HL-60 (cell line): ENCODE results near the gene EHHADH.

Experiments used
- DNase-seq, 2 experiments: peaks; one replicate each; pipeline ENCODE4 v3.0.0-alpha.2; 2010 to 2020; ENCODE audit warnings: low read depth in 1 of 2, low spot score in 1 of 2
- H3K27ac ChIP-seq: fragments of 250-450 bp; sonication (Bioruptor Pico); replicated peaks from 2 replicates; pipeline ENCODE4 v1.5.1; 2020; ENCODE audit warnings: mild to moderate bottlenecking, moderate library complexity
- H3K27me3 ChIP-seq: fragments of 250-450 bp; sonication (Bioruptor Pico); 2 replicates; pipeline ENCODE4 v1.5.1; 2021; ENCODE audit warnings: mild to moderate bottlenecking, moderate library complexity; ENCODE audit not compliant: insufficient read depth, poor library complexity, severe bottlenecking
- H3K4me3 ChIP-seq: replicated peaks from 2 replicates; pipeline ENCODE4 v1.5.1; 2011; ENCODE audit warnings: mild to moderate bottlenecking, control low read depth, low read length; ENCODE audit not compliant: insufficient read depth
- GABPA ChIP-seq: IDR thresholded peaks from 2 replicates; pipeline ENCODE4 v1.6.1; 2012; ENCODE audit warnings: low read depth
- POLR2AphosphoS5 ChIP-seq: IDR thresholded peaks from 2 replicates; pipeline ENCODE4 v1.6.1; 2012; ENCODE audit warnings: low read depth
- SPI1 ChIP-seq: IDR thresholded peaks from 2 replicates; pipeline ENCODE4 v1.6.1; 2012; ENCODE audit warnings: low read depth, mild to moderate bottlenecking, borderline replicate concordance
- TF ChIP-seq, protein P1 (sequence below): IDR thresholded peaks from one replicate; pipeline ENCODE4 v1.5.1; 2011; ENCODE audit warnings: low read length, control low read depth, inconsistent platforms; ENCODE audit not compliant: insufficient read depth
- TF ChIP-seq, protein P2 (sequence below): IDR thresholded peaks from 2 replicates; pipeline ENCODE4 v1.6.1; 2012; ENCODE audit warnings: low read depth; ENCODE audit not compliant: insufficient replicate concordance

Gene EHHADH

DNA sequence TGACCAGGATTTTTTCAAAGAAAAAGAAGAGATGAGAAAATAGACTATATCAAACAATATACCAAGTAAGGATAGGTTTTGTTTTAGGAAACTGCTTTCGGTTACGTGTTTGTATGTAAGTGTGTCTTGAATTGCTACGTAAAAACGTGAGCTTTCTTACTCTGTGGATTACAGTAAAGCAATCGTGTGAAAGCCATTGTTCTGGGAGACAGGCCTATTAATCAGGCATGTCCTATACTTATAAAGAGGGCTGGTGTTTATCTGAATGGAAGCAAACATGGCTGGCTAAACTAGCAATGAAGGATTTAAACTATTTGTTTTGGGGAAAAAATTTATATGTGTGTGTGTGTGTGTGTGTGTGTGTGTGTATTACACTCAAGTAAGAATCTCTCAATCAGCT, 2.6 kb downstream of the EHHADH start:
- Histone ChIP-seq H3K4me3 (no peak overlapping the region), H3K27ac (no peak overlapping the region), H3K27me3 (peaks cover 2% of the 10 kb centered on the region)
- no peak for DNase-seq
- TF ChIP-seq, protein P1, sequence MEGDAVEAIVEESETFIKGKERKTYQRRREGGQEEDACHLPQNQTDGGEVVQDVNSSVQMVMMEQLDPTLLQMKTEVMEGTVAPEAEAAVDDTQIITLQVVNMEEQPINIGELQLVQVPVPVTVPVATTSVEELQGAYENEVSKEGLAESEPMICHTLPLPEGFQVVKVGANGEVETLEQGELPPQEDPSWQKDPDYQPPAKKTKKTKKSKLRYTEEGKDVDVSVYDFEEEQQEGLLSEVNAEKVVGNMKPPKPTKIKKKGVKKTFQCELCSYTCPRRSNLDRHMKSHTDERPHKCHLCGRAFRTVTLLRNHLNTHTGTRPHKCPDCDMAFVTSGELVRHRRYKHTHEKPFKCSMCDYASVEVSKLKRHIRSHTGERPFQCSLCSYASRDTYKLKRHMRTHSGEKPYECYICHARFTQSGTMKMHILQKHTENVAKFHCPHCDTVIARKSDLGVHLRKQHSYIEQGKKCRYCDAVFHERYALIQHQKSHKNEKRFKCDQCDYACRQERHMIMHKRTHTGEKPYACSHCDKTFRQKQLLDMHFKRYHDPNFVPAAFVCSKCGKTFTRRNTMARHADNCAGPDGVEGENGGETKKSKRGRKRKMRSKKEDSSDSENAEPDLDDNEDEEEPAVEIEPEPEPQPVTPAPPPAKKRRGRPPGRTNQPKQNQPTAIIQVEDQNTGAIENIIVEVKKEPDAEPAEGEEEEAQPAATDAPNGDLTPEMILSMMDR = no peak
- TF ChIP-seq SPI1 = no peak
- TF ChIP-seq, protein P2, sequence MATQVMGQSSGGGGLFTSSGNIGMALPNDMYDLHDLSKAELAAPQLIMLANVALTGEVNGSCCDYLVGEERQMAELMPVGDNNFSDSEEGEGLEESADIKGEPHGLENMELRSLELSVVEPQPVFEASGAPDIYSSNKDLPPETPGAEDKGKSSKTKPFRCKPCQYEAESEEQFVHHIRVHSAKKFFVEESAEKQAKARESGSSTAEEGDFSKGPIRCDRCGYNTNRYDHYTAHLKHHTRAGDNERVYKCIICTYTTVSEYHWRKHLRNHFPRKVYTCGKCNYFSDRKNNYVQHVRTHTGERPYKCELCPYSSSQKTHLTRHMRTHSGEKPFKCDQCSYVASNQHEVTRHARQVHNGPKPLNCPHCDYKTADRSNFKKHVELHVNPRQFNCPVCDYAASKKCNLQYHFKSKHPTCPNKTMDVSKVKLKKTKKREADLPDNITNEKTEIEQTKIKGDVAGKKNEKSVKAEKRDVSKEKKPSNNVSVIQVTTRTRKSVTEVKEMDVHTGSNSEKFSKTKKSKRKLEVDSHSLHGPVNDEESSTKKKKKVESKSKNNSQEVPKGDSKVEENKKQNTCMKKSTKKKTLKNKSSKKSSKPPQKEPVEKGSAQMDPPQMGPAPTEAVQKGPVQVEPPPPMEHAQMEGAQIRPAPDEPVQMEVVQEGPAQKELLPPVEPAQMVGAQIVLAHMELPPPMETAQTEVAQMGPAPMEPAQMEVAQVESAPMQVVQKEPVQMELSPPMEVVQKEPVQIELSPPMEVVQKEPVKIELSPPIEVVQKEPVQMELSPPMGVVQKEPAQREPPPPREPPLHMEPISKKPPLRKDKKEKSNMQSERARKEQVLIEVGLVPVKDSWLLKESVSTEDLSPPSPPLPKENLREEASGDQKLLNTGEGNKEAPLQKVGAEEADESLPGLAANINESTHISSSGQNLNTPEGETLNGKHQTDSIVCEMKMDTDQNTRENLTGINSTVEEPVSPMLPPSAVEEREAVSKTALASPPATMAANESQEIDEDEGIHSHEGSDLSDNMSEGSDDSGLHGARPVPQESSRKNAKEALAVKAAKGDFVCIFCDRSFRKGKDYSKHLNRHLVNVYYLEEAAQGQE = no peak
- no peak for TF ChIP-seq GABPA
- TF ChIP-seq POLR2AphosphoS5 = no peak

DNA sequence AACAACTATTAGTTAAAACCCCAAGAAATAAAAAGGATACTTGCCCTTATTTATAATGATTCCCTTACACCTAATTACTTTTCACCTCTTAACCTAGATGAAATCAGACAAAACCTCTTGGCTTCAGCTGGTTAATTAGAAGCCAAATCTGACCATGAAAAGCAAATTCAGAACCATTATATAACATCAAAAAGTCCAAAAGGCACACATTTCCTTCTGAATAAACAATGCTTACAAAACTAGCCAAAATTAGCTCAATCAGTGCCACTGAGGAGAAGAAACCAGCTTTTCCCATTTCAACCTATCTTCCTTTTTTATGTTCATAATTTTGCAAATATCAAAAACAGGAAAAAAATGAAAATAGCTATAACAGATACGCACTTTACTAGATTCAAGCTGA, 3.2 kb downstream of the EHHADH start:
- H3K4me3 ChIP-seq = no peak overlapping the region
- TF ChIP-seq GABPA (no peak), POLR2AphosphoS5 (no peak), SPI1 (no peak)
- TF ChIP-seq, protein P2 = no peak
- TF ChIP-seq, protein P1 = no peak
- H3K27ac ChIP-seq = no peak overlapping the region
- DNase-seq = no peak
- H3K27me3 ChIP-seq = peaks cover 2% of the 10 kb centered on the region

DNA sequence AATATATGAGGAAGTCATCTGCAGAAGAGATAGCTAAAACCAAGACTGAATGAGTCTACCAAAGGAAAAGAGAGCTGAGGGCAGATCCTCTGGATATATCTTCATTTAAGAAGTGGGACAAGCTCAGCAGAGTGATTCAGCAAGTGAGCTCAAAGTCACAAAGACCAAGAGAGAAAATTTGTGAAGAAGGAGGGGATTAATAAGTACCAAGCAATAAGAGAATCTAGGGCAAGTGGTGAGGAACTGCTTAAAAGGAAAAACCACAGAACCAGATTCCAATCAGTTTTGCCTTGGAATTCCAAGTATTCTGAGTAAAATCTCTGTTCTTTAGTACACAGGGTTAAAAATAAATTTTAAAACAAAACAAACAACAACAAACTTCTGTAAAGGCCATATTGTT, 3.6 kb downstream of the EHHADH start:
- Histone ChIP-seq H3K27ac (no peak overlapping the region), H3K27me3 (peaks cover 2% of the 10 kb centered on the region), H3K4me3 (no peak overlapping the region)
- no peak for DNase-seq
- TF ChIP-seq, protein P1 = no peak
- TF ChIP-seq, protein P2 = no peak
